NOMO-1 treated with dmso at 0.1 percent for 144 hours (cell line): Measurements from ENCODE around the gene NEUROG2.

Experiments
- DNase-seq: peaks from one replicate; lab custom pipeline; 2025; ENCODE audit not compliant: unreplicated experiment; lab: John Stamatoyannopoulos, UW

The NEUROG2 gene

GRCh38 chr4:112521123-112522023, 5.4 kb upstream of the NEUROG2 start:
- DNase-seq, result no peak

DNA sequence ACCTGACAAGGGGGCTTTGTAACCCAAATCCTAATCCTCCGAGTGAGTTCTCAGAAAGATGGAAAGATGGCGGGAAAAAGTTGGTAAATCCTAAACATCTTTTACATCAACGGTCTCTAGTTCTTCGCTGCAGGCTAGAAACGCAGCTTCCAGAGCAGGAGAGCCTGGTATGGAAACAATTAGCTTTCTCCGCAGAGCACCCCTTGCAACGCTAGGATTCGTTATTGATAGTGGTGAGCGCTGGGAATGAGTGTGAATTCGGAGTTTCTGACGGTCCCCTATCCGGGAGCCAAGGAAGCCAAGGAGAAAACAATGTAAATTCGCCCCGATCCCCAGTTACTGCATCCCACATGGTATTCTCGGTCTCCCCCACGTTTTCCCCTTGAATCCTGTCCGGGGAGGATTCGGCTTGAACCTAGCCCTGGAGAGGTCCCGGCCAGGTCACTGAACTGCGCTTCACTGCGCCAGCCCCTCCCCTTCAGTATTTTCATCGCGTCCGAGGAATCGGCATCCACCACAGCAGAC, 4.7 kb upstream of the NEUROG2 start:
- DNase-seq, result no peak

DNA sequence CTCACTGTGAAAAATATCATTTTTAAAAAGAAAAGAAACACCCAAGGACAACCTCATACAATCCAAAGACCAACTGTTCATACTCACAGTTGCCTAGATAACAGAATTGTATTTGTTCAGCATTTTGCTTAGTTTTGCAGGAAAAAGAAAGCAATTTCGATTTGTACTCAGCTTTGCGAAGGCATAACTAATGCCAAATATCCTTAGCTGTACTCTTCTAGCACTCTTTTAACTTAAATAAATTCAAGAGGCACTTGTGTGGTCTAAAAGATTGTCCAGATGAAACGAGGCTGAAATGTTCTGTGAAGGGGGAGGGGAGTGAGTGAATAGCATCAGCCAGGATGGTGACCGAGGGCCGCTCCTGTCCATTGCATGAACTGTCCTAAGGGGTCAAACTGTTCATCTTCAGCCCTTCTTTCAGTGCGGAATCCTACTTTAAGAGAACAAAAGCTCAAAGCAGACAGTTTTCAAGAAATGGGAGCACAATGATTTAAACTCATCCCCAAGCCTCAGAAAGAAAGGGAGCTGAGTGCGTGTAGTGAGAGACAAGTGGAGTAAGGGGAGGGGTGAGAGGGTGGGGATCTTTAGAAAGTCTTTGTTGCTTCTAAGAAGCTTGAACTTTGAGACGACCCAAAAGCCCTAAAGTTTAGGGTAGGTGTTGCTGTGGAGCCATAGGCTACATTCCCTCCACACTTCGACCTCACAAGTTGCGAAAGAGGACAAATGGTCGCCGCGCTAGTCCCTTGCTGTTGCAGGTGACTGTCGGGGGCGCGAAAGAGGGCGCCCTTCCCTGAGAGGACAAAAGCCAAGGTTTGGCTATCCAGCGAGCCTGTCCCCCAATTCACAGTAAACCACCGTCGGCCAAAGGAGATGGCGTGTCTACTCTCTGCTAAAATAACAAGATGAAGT, 4.0 kb upstream of the NEUROG2 start:
- no peak for DNase-seq

- no peak for DNase-seq
Observed at GRCh38 chr4:112518675-112519074, 2.7 kb upstream of the NEUROG2 start.

GRCh38 chr4:112517911-112518310, 1.9 kb upstream of the NEUROG2 start:
- DNase-seq, result no peak

GRCh38 chr4:112517067-112517634, 1.2 kb upstream of the NEUROG2 start:
- no peak for DNase-seq

GRCh38 chr4:112516471-112517066, 589 bp upstream of the NEUROG2 start:
- no peak for DNase-seq

- DNase-seq, result peak; percentile 30
Observed at GRCh38 chr4:112515198-112516065, 548 bp downstream of the NEUROG2 start.

GRCh38 chr4:112514647-112515197, 1.3 kb downstream of the NEUROG2 start:
- no peak for DNase-seq

DNA sequence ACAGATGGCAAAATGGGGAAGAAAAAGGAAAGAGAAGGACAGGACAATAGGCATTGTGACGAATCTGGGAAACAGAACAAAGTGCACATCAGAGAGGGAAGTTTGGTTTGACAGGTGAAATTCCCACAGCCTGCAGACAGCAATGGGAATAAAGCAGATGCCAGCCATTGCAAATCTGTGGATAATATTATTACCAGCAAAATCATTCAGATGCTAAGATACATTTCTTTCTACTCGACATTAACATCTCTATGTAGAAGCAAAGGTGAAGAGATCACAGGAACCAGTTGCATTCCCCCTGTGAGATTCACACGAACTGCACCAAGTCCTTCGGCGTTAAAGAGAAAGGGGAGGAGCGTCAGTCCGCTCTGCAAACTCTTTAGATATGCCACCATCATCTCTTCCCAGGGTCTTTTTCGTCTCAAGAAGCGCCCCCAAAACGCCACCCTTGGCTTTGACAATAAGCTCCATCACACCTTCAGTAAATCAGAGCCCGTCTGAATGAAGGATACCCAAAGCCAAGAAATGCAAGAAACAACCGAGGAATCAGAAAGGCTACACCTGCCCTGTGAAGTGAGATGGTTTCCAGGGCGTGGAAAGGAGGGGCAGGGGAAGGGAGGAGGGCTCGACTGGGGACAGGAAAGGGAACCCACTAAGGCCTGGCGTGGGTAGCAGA, 1.9 kb downstream of the NEUROG2 start:
- DNase-seq, result no peak

DNA sequence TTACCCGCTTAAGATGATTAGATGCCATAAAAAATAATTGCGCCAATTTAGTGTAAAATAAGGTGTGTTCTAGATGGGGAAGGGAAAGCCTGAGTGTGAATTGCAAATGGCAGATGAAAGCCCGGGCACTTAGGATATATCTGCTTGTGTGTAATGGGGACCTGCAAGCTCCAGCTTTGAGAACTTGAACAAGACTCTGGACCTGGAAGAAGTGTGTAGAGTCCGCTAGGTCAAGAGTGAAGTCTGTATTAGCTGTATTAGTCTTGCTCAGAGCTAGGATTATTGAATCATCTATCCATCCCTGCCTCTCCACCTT, 4.2 kb downstream of the NEUROG2 start:
- DNase-seq, result no peak

DNA sequence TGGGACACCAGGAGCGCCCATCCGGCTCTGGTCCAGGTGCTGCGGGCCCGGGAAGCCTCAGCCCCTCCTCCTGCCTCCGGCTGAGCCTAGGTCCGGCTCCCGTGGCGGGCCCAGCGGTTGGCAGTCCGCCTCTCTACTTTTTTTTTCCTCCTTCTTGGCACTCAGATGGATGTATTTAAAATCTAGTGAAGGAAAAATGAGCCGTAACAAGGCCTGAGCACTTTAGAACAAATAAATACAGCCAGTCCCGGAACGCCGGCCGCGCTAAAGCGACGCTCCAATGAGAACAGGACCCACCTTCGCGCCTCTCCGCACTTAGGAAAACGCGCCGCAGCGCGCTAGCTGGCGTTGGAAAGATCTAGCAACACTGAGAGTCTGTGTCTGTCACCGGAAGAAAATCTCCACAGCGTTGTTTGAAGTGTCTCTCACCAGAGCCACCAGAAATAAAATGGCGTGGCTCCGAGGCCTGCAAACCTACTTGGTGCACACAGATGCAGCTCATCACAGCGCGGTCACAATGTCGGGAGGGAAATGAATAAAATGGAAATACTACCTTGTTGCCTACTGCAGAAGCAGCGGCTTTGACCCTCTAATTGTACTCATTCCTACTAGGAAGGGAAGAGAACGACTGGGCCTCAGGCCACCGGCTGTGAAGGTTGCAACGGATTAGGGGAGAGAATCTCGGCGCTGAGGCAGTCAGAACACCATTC, 4.7 kb downstream of the NEUROG2 start:
- no peak for DNase-seq

DNA sequence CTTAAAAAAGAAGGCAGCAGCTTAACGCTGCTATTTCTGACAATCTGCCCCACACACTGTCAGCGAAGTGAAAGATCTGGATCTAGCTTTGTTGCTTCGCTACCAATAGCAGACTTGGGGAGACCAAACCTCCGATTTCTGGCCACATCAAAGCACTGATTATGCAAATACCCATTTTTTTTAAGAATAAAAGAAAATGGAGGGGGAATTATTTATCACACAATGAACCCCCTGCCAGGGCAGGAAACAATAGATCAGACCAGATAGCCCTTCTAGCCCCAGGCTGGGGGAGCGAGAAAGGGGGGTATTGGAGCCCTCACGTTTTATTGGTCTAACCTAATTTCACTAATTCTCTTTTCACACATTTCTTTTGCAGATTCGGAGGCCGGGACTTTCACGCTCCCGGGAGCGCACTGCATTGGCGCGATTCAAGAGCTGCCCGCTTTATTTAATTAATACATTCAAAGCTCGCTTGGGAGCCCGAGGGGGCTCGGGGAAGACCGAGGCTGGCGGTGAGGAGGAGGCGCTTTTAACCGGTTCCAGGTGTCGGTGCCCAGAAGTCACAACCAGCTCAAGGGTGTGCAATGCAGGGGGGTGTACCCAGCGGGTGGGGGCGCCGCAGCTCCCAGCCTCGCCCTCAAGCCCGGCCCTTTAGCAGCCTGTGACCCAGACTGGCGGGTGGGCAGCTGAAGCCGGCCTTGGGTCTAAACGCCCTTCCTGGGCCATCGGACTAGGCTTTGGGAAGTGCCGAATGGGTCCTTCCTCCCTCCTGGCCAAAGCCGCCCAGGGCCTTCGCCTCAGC, 5.5 kb downstream of the NEUROG2 start:
- DNase-seq, result no peak

- DNase-seq, result no peak
Observed at GRCh38 chr4:112509243-112510141, 6.5 kb downstream of the NEUROG2 start.

GRCh38 chr4:112508356-112508755, 7.6 kb downstream of the NEUROG2 start:
- no peak for DNase-seq

- no peak for DNase-seq
Observed at GRCh38 chr4:112504807-112505206, 11.2 kb downstream of the NEUROG2 start.

DNA sequence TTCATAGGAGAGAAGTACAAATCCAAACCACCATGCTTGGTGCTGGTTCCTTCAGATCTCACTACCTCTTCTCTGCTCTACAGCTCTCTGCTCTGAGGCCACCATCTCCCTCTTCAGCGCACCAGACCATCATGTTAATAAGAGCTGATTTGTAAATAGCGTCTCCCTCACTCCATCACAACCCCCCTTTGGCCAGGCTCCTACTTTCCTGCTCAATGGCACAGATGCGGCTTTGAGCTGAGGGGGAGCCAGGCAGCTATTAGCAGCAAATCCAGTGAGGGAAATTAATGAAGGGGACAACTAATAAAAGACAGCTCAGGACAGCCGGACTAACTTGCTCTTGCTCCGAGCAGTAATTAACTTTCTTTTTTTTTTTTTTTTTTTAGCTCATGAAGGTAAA, 13.1 kb downstream of the NEUROG2 start:
- DNase-seq, result no peak
